Hepatic stellate cell (primary cell): ENCODE results near the gene DAZAP2.

Source experiments
- DNase-seq: peaks from one replicate; pipeline ENCODE4 v3.0.0; 2011; ENCODE audit warnings: low spot score

DAZAP2 gene, protein sequence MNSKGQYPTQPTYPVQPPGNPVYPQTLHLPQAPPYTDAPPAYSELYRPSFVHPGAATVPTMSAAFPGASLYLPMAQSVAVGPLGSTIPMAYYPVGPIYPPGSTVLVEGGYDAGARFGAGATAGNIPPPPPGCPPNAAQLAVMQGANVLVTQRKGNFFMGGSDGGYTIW

DNA sequence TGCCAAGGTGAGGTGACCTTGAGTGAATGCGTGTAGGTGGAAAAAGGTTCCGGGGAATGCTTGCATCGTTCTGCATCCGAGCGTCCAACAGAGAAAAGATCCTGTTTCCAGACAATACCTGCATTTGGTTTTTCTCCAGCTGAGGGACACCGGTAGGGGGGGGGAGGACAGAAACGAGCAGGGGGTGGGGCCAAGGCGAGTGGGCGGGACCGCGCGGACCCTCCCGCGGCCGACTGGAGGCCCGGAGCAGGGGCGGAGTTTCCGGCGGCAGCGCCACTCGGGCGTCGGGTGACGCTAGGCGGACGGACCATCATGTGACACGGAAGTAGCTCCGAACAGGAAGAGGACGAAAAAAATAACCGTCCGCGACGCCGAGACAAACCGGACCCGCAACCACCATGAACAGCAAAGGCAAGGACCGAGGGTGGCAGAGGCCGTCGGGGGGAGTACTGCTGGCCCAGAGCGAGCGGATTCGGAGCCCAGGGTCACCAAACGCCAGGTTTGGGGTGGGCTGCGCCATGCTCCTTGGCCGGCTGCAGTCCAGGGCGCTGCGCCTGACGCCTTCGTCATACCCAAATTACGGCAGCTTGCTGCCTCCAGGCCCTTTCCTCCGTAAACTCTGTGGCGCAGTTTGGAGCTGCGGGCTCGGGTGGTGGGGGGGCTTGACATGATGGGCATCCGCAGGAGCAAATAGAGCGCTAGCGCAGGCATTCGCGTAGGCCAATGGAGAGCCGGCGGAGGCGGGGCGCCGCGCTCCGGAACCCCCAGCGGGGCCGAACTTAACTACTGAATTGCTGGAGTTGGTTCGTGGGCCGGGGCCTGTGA lies at the start of gene DAZAP2:
Gene DAZAP2 (plus strand): TSS at position 317 of the 825 bp plus-strand sequence. CDS start 82 bp downstream, at position 399.
- peak; percentile 98 for DNase-seq

DNA sequence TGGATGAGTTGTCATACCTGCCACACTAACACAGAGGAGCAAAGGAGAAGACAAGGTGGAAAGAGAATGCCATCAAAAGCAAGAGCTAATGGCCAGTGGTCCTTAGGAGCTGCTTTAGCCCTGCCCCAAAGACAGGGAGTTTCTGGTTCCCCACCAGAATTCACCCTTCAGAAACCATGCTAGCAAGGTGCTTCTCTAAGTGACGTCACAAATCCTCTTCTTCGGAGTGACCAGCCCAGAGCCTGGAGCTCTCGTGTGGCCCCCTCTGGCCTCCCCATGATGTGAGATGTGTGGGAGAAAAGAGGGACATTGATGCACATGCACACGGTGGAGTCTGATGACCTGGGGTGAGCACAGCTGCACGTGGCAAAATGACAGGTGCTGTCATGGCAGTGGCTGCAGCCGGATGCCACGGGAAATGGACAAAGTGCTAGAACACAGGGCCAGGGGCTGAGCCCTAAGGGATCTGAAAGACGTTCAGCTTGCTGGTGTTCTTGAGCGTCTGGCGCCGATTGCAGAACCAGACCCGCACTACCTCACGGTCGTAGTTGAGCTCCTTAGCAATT lies 48.8 kb upstream of the DAZAP2 start:
- no peak for DNase-seq

DNA sequence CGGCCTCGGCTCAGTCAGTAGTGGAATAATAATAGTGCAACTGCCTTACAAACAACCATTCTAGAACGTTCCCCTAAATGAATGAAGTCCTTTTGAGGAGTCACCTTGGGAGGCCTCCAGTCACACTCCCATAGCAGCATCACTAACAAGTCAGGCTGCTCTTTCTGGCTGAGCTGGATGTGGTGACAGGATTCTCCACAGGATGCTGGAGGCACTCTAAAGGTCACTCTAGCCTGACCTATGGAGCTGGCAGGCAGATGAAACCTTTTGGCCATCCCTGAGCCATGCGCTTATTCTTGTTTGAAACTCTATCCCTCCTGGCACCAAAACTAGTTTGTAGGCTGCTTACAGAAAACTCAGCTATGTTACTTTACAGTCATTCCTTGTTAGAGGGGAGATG lies 47.8 kb upstream of the DAZAP2 start:
- no peak for DNase-seq

DNA sequence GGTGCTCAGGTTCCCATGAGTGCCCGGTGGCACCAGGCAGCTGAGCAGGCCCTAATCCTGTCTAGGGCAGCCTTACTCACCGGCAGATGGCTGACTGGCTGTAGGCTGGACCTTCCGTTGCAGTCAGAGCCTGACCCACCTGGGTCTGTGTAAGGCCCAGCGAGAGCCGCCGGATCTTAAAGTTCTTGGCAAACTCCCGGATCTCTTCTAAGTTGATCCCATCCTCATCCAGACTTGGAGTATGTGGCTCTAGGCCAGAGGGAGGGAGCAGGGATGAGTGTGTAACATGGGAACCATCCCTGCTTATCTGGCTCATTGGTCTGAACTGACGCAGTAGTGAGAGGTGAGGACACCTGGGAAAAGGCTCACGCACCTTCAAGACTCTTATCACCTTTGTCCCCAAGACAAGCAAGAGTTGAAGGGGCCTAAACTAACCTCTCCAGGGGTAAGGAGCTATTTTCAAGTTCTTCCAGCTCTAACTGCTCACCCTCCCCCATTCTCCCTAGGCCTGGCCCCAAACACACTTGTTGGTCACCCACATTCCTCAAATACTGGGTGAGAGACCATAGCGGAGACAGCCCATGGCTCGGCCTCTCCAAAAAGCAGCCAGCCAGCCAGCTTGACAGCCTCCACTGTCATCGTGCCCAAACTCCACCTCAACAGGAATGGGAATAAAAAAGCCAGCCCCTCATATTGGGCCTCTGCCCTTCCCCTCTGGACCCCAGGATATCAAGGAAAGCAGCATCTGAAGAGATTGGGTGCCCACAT lies 46.9 kb upstream of the DAZAP2 start:
- DNase-seq, result no peak

DNA sequence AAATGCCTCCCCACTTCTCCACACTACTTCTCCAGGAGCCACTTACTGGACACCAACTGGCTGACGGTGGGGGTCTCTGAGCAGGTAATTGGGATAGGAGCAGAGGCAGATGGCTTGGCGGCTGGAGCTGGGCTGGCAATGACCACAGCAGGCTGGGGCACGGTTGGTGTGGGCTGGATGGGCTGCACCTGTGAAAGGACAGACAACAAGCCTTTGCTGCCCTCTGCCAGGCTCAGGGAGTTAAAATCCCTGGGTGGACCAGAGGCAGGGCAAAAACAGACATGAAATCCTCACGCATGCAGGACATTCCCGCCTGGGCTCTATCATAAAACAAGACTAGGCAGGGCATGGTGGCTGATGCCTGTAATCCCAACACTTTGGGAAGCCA lies 46.3 kb upstream of the DAZAP2 start:
- DNase-seq, result no peak

DNA sequence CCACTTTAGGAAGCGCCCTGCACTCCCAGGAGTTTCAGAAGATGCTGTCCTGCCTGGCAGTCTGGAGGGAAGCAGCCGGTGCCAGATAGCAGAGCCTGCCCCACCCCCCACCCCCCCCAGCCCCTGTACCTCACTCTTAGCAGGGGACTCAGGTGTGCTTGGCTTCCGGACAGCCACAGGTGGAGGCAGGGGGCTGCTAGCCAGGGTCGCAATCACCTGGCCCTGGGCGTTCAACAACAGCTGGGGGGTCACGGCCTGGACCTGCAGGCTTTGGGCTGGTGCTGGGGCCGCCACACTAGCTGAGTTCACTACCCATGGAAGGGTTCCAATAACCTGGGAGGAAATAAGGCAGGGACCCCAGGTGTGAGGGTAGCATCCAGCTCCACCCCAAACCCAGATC lies 42.8 kb upstream of the DAZAP2 start:
- no peak for DNase-seq

DNA sequence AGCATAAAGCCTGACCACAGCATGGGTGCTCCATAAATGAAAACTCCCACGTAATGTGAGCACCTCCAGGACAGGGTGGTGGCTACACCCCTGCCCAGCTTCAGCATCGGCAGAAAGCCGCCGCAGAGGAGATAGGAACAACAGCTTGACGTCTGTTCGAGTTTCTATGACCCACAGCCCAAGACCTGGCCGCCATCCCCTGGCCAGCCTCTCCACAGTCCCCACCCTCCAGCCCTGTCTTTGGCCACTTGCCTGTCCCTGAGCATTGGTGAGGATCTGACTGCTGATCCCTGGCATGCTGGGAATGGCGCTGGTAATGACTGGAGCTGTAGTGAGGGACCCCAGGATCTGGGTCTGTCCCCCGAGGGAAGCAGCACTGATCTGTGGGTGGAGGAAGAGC lies 42.1 kb upstream of the DAZAP2 start:
- no peak for DNase-seq

DNA sequence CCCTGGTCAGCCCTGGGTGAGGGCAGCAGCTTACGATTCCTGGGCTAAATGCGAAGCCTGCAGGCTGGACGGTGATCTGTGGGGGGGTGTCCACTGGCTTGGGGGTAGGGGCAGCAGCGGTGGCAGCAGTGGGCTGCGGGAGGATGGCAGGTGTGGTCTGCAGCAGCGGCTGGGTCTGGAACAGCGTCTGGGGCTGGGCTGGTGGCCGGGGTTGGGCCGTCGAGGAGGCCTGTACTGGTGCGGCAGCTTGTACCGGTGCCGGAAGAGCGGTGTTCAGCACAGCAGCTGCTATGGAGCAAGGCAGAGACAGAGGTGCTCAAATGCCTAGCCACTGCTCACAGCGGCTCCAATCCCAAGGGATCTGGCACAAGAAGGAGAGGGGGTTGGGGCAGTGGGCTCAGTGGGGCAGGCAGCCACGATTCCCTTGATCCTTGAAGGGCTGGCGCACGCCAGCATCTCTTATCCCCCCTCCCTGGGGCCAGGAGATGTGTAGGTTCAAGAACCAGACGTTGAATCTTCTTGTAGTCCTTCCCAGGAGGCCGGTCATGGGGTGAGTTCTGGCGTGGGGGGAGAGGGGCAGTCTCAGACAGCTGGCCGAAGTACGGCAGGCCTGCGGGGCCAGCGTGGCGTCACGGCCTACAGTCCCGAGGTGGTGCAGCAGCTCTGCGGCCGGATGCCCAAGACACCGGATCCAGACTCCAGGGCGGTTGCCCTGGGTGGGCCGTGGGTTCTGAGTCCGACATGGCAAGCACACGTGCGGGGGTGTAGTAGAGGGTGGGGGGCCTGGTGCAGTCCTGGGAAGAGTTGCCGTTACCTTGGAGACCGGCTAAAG lies 40.7 kb upstream of the DAZAP2 start:
- DNase-seq, result no peak

DNA sequence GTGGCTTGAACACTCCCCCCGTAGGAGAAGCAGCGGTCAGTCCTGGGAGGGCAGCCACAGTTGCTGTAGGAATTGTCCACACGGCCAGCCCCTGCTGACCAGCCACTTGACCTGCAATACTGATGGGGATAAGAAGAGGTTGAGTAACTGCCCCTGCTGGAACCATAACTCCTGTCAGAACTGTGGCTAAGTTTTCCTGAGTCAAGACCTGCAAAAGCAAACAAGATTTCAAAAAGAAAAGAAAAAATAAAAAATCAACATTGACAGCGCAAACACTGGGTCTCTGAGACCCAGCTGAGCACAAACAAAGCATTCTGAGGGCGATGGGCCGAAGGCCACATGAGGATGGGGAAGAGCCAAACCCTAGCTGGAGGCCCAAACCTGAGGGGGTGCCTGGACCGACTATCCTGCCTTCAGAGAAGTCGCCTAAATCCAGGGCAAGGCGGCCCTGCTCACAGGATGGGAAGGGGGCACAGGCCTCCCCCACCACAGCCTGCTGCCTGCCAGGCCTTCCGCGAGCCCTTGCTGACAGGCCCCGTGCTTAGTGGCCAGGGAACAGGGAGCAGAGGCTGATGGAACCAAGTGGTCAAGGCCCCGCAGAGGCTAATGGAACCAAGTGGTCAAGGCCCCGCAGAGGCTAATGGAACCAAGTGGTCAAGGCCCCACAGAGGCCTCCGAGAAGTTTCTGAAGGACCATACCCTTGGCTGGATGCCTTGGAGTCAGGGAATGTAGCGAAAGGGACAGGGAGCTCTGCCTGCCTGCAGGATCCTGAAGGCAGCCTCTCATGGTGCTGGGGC lies 39.9 kb upstream of the DAZAP2 start:
- no peak for DNase-seq

DNA sequence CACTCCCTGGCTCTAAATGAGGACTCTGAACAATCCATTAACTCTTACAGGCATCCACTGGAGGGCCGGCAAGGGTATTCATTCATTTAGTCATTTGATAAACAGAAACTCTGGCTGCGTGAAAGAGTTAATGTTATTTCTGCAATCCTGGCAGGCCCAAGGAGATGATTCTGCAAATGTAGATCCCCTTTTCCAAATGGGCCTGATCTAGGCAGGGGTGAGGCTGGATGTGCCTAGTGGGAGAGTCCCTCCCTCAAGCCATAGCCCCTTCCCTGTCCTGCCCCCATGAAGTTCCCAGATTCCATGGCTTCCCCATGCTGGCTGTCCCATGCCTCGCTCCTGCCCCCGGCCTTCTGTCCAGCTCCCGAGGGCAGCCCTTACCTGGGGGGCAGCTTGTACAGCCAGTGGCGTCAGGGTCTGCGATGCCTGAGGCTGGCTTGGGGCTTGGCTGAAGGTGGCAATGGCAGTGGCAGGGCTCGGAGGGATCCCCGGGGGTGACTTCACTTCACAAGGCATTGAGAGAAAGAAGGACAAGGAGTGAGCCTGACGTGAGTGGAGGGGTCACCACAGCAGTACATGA lies 39.2 kb upstream of the DAZAP2 start:
- no peak for DNase-seq

DNA sequence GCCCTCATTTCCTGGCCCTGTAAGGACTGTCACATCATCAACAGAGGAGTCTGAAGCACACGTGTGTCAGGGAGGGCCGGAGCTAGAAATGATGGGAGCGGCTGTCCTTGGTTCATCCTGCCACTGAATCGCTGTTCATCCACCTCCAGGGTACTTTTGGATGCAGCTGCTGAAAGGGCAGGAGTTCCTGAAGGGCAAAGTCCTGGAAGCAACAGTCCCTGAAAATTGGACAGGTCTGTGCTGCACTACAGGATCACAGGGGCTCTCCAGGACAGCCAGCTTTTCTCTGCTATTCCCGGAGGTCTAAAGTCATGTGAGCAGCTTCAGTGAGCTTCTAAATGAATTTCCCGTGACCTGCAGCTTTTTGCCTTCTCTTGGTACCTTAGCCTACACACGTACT lies 38.5 kb upstream of the DAZAP2 start:
- DNase-seq, result no peak

DNA sequence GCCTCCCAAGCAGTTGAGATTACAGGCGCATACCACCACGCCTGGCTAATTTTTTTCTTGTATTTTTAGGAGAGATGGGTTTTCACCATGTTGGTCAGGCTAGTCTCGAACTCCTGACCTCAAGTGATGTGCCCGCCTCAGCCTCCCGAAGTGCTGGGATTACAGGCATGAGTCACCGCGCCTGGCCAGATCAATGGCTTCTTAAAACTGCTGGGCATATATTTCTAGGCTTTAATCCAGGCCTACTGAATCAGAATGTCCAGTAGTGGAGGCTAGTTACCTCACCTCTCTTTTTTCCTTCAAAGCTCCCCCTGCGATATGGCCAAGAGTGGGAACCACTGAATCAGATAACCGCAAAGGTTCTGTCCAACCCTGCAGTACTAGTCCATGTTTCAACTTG lies 37.8 kb upstream of the DAZAP2 start:
- DNase-seq, result no peak

DNA sequence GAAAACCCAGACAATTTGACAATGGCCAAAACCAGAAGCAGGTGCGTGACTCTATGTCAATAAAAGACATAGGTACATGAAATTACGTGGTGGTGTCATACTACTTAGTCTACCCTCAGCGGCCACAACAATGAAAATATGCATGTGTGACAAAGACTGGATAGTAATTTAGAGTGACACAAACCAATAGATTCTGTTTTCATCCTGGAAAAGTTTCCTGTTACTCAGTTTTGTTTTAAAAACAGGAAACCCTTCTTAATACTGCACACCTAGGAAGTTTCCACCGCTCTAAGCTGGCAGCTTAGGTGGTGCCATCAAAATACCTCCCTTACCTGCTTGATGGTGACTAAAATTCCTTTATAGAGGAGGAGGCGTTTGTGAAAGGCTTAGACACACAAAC lies 35.9 kb upstream of the DAZAP2 start:
- DNase-seq, result no peak

DNA sequence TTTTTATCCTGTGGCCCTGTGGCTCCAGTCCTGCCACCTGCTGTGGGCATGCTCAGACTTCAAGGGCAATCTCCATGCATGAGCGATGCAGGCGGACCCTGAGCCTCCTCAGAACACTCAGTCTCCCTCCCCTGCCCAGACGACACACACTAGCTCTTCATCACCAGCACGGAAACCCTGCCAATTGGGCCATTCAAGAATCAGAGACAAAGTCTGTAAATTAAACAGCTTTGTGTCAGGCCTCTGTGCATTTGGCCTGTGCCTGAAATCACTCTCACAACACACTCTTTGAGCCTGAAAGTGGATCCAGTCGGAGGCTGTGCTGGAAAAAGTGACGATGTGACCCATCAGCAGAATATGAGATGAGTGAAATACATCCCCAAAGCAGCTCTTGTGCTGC lies 33.3 kb upstream of the DAZAP2 start:
- DNase-seq, result no peak

DNA sequence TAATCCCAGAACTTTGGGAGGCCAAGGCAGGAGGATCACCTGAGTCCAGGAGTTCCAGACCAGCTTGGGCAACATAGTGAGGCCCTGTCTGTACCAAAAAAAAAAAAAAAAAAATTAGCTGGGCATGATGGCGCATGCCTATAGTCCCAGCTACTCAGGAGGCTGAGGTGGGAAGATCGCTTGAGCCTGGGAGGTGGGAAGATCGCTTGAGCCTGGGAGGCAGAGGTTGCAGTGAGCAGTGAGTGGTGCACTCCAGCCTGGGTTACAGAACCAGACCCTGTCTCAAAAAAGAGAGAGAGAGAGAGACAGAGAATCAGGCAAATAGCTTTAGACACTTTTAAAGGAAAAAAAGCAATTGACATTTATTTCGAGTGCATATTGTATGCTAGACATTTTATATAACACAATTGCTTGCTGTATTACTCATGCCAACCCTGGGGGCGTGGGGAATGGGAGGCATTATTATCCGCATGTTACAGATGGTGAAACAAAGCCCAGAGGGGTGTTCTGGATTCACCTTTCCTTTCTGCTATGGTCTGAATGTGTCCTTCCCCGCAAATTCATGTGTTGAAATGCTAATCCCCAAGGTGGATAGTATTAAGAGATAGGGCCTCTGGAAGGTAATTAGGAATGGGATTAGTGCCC lies 30.5 kb upstream of the DAZAP2 start:
- no peak for DNase-seq

DNA sequence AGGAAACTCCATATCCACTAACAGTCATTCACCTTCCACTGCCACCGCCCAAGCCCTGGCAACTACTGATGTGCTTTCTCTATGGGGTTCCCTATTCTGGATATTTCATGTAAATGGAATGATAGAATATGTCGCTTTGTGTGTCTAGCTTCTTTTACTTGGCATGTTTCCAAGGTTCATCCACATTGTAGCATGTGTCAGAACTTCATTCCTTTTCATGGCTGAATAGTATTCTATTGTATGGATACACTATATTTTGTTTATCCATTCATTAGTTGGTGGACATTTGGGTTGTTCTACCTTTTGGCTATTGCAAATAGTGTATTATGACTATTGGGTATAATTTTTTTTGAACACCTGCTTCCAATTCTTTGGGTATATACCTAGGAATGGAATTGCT lies 29.4 kb upstream of the DAZAP2 start:
- DNase-seq, result no peak

DNA sequence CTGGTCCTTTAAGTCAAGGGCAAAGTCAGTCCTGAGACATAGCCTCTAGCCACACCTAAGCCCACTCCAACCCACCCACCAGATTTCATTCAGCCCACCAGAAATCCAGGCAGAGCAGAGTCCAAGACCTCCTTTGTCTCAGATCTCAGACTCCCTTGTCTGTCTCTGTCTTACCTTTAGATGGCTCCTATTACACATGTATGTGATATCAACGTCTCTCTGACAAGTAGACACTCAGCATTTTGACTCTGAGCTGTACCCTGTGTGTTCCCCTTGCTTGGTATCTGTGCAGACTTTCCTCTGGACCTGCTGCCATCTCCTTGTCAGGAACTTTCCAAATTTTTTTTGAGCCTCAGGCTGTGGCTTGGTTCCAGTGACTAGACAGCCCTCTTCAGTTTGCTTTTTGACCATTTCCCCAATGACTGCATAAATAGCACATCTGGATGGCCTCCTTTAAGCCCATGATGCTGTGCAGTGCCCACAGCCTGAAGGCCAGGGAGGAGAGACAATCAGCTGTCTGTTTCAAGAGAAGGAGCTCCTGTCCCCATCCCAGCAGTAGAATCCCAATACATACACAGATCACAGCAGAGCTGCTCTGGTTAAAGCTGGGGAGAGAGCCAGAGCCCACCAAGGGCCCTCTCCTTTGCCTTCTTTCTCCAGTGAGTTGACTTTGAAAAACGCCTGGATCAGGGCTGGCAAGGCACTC lies 27.8 kb upstream of the DAZAP2 start:
- no peak for DNase-seq

DNA sequence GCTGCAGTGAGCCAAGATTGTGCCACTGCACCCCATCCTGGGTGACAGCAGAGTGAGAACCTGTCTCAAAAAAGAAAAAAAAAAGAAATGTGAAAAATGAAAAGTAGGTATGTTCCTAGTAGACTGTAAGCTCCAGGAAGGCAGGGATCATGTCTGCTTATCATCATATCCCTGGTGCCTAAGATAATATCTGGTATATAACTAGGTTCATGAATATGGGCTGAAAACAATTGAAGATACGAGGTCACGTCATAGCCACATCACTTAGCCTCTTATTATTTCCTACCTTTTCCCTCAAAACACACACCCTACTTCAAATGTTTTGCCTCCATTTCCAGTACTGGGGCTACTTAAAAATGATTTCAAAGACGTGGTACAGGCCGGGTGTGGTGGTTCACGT lies 23.7 kb upstream of the DAZAP2 start:
- DNase-seq, result no peak

DNA sequence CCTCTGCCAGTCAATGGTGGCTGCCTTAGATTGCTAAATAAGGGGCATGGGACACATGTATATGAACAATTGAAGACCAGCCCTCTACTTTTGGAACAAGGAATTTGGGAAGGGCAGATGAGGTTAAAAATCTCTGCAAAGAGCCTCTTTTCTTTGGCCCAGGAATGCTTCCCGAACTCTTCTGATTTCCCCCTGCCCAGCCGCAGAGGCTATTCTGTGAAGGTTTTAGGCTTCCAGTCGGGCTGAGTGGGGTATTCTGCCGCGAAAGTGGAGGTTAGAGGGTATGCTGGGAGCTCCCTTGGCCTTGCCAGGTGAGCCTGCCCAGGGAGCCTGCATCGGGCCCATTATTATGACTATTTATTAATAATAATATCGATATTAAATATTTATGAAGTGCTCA lies 22.0 kb upstream of the DAZAP2 start:
- no peak for DNase-seq
